K562 (cell line): Measurements from ENCODE around the gene DCTN2. TPM values are rescaled to one million over a fixed set of nuclear protein-coding genes. Genes with fewer than 3 reads are reported as not detected.

Experiments
- BACH1 ChIP-seq: fragments of 200-800 bp; sonication (Bioruptor generic); IDR thresholded peaks from 2 replicates; pipeline ENCODE4 v1.6.1; 2016; ENCODE audit warnings: missing genetic modification characterization, missing compliant biosample characterization
- BRD9 ChIP-seq: fragments of 450-650 bp; IDR thresholded peaks from 2 replicates; pipeline ENCODE4 v1.6.1; 2018; ENCODE audit warnings: low read depth; ENCODE audit not compliant: partially characterized antibody
- C11orf30 ChIP-seq: fragments of 450-650 bp; IDR thresholded peaks from 2 replicates; pipeline ENCODE4 v1.6.1; 2016; ENCODE audit warnings: low read depth, mild to moderate bottlenecking
- CBX3 ChIP-seq, 2 experiments: IDR thresholded peaks; 1 replicate in 1 of 2; 2 replicates in 1 of 2; pipeline ENCODE4 v1.6.1; 2012; ENCODE audit warnings: inconsistent platforms in 2 of 2, low read length in 2 of 2, borderline replicate concordance in 1 of 2, control low read depth in 1 of 2
- E2F6 ChIP-seq, 2 experiments: IDR thresholded peaks; 2 replicates each; pipeline ENCODE4 v1.6.1; 2011; ENCODE audit warnings: borderline replicate concordance in 1 of 2, control low read depth in 1 of 2, low read depth in 1 of 2, low read length in 1 of 2, mild to moderate bottlenecking in 1 of 2, mixed read lengths in 1 of 2, moderate library complexity in 1 of 2; ENCODE audit not compliant: insufficient read depth in 1 of 2, insufficient read length in 1 of 2, poor library complexity in 1 of 2, severe bottlenecking in 1 of 2; ENCODE audit errors: extremely low read depth in 1 of 2
- FOXA3 ChIP-seq, 2 experiments: fragments of 450-650 bp in 1 of 2; sonication (generic) in 1 of 2; formaldehyde crosslinking; IDR thresholded peaks in 1 of 2; conservative IDR thresholded peaks in 1 of 2; 2 replicates each; pipeline versions ENCODE4 v1.4.0 to v1.8.0; 2020 to 2022; ENCODE audit warnings: mild to moderate bottlenecking in 2 of 2, missing genetic modification reagents in 1 of 2
- GABPB1 ChIP-seq: sonication (generic); formaldehyde crosslinking; IDR thresholded peaks from 2 replicates; pipeline ENCODE4 v1.8.0; 2022; ENCODE audit warnings: mild to moderate bottlenecking, missing genetic modification reagents
- HMG20A ChIP-seq: fragments of 450-650 bp; formaldehyde crosslinking; conservative IDR thresholded peaks from 2 replicates; pipeline ENCODE4 v1.4.0; 2020; ENCODE audit warnings: mild to moderate bottlenecking, mixed read lengths
- HMGN3 ChIP-seq: IDR thresholded peaks from 2 replicates; pipeline ENCODE4 v1.6.1; 2011; ENCODE audit warnings: borderline replicate concordance, low read depth, mild to moderate bottlenecking, mixed read lengths, low read length; ENCODE audit not compliant: insufficient read length; ENCODE audit errors: extremely low read depth
- JUN ChIP-seq, 2 experiments: sonication (generic) in 1 of 2; formaldehyde crosslinking in 1 of 2; IDR thresholded peaks; 2 replicates each; pipeline versions ENCODE4 v1.6.1 to v1.8.0; 2012 to 2022; ENCODE audit warnings: borderline replicate concordance in 2 of 2, mild to moderate bottlenecking in 2 of 2, improper control_type of control experiment in 1 of 2, low read depth in 1 of 2, low read length in 1 of 2, missing genetic modification reagents in 1 of 2
- KDM1A ChIP-seq, 2 experiments: fragments of 450-650 bp; IDR thresholded peaks; 2 replicates each; pipeline ENCODE4 v1.6.1; 2016; ENCODE audit warnings: mild to moderate bottlenecking in 2 of 2
- KDM5B ChIP-seq: fragments of 200-600 bp; sonication (generic); IDR thresholded peaks from 2 replicates; pipeline ENCODE4 v1.6.1; 2012; ENCODE audit warnings: low read depth, mild to moderate bottlenecking, moderate library complexity, low read length, control low read depth, inconsistent platforms; ENCODE audit not compliant: insufficient replicate concordance
- KHSRP ChIP-seq: fragments of 450-650 bp; IDR thresholded peaks from 2 replicates; pipeline ENCODE4 v1.6.1; 2017
- LARP7 ChIP-seq: fragments of 450-650 bp; IDR thresholded peaks from 2 replicates; pipeline ENCODE4 v1.6.1; 2016
- MAFF ChIP-seq: IDR thresholded peaks from 2 replicates; pipeline ENCODE4 v1.6.1; 2012; ENCODE audit warnings: low read length, improper control_type of control experiment
- MCM3 ChIP-seq: fragments of 450-650 bp; IDR thresholded peaks from 2 replicates; pipeline ENCODE4 v1.6.1; 2016
- NR4A1 ChIP-seq, 2 experiments: fragments of 250-450 bp in 1 of 2; fragments of 450-650 bp in 1 of 2; sonication (Bioruptor Pico) in 1 of 2; IDR thresholded peaks; 2 replicates each; pipeline versions ENCODE4 v1.4.0 to v1.6.1; 2016 to 2020; ENCODE audit warnings: mild to moderate bottlenecking in 2 of 2, missing compliant biosample characterization in 1 of 2, missing genetic modification characterization in 1 of 2, moderate library complexity in 1 of 2
- POLR2H ChIP-seq: IDR thresholded peaks from 2 replicates; pipeline ENCODE4 v1.6.1; 2016; ENCODE audit warnings: missing genetic modification characterization, low read depth, mild to moderate bottlenecking, control low read depth, missing compliant biosample characterization, moderate library complexity
- RBM17 ChIP-seq: fragments of 200-400 bp; formaldehyde crosslinking; IDR thresholded peaks from 2 replicates; pipeline ENCODE4 v1.6.1; 2017; ENCODE audit warnings: low read depth, mild to moderate bottlenecking, low read length, borderline replicate concordance
- SAP30 ChIP-seq: fragments of 200-600 bp; sonication (generic); IDR thresholded peaks from 2 replicates; pipeline ENCODE4 v1.6.1; 2012; ENCODE audit warnings: borderline replicate concordance, low read depth, mild to moderate bottlenecking, moderate library complexity, low read length, control low read depth, inconsistent platforms; ENCODE audit not compliant: insufficient read depth, poor library complexity, severe bottlenecking
- SNRNP70 ChIP-seq: fragments of 200-400 bp; formaldehyde crosslinking; optimal IDR thresholded peaks from 2 replicates; pipeline ENCODE3; 2017; ENCODE audit warnings: low read depth, low read length
- SUPT5H ChIP-seq: fragments of 450-650 bp; IDR thresholded peaks from 2 replicates; pipeline ENCODE4 v1.6.1; 2016
- ZBTB7A ChIP-seq: IDR thresholded peaks from 2 replicates; pipeline ENCODE4 v1.6.1; 2011; ENCODE audit warnings: low read depth, mild to moderate bottlenecking, low read length, moderate library complexity, borderline replicate concordance; ENCODE audit not compliant: control insufficient read depth
- ZEB2 ChIP-seq: fragments of 450-650 bp; IDR thresholded peaks from 2 replicates; pipeline ENCODE4 v1.6.1; 2016
- ZNF12 ChIP-seq: sonication (generic); formaldehyde crosslinking; IDR thresholded peaks from 2 replicates; pipeline ENCODE4 v1.4.0; 2020; ENCODE audit warnings: mild to moderate bottlenecking, missing genetic modification reagents
- ZNF511 ChIP-seq: sonication (generic); formaldehyde crosslinking; IDR thresholded peaks from 2 replicates; pipeline ENCODE4 v1.8.0; 2022; ENCODE audit warnings: mild to moderate bottlenecking, missing genetic modification reagents
- polyA plus RNA-seq, 8 experiments: library from polyadenylated mRNA; depleted of rRNA in 4 of 8; stranded (reverse) in 5 of 8; unstranded in 3 of 8; fragments of >200 nt; fragmentation: Nextera tagmentation in 2 of 8; fragmentation: Illumina TruSeq in 1 of 8; extraction: Ambion mirVana in 2 of 8; extraction: Trizol in 1 of 8; gene quantifications; 2 replicates each; pipeline versions ENCODE4 v1.2.1 to v1.2.3, GENCODE V29; 2011 to 2014; ENCODE audit warnings: inconsistent platforms in 1 of 8, missing spikeins in 1 of 8
- total RNA-seq, 7 experiments: library from RNA; depleted of rRNA in 6 of 7; stranded (reverse); fragments of >200 nt in 6 of 7; fragmentation: Illumina TruSeq in 2 of 7; extraction: Trizol in 2 of 7; gene quantifications; 2 replicates each; pipeline versions ENCODE4 v1.2.1 to v1.2.3, GENCODE V29; 2011 to 2021; ENCODE audit warnings: low replicate concordance in 1 of 7

Gene DCTN2
- total and polyA plus RNA-seq, 9 of the 15 experiments (the other 6 are each of a cell fraction or from before 2014, with no cell fraction given): 43.6 to 270 (median 125) TPM

GRCh38 chr12:57546438-57547287, at the start of gene DCTN2 (continued):
- TF ChIP-seq MAFF: peak; percentile 68; the same call in 1 of the 2 replicates
- TF ChIP-seq SNRNP70: no peak
- TF ChIP-seq SAP30: peak; percentile 40
- peak; percentile 78; the same call in 1 of the 2 replicates for TF ChIP-seq ZBTB7A
- TF ChIP-seq ZEB2: 0 out of 2 replicates have a peak, but pooled peaks have one; percentile 6
- peak; percentile 70 for TF ChIP-seq SUPT5H
- TF ChIP-seq KDM1A (IDR thresholded peaks at IDR 0.05): no peak
- peak in 1 of 2 experiments; percentile 5; a peak in 1 of 3 replicates for TF ChIP-seq CBX3 (IDR thresholded peaks at IDR 0.05; ENCODE audit: borderline replicate concordance in 1 of 2, low read length in 2 of 2)
- no peak for TF ChIP-seq FOXA3 (CRISPR knock-in tag; conservative IDR thresholded peaks at IDR 0.05 in 1 of 2, IDR thresholded peaks at IDR 0.05 in 1 of 2)
- TF ChIP-seq BRD9: peak; percentile 25
- peak; percentile 69 for TF ChIP-seq HMGN3
- TF ChIP-seq C11orf30: no peak; the same call in 1 of the 2 replicates
- TF ChIP-seq NR4A1 (CRISPR knock-in tag; IDR thresholded peaks at IDR 0.05): no peak
- peak; percentile 63; the same call in 1 of the 2 replicates for TF ChIP-seq NR4A1 (tag; IDR thresholded peaks at IDR 0.05)
- TF ChIP-seq POLR2H (tag): no peak
- TF ChIP-seq ZNF511 (CRISPR knock-in tag): peak; percentile 32; the same call in 1 of the 2 replicates
- no peak for TF ChIP-seq HMG20A (CRISPR knock-in tag)
- peak in 1 of 2 experiments; percentile 45 for TF ChIP-seq E2F6 (IDR thresholded peaks at IDR 0.05; ENCODE audit: borderline replicate concordance in 1 of 2, extremely low read depth in 1 of 2, insufficient read depth in 1 of 2, insufficient read length in 1 of 2, low read depth in 1 of 2, low read length in 1 of 2, poor library complexity in 1 of 2, severe bottlenecking in 1 of 2)
- peak; percentile 68; the same call in 1 of the 2 replicates for TF ChIP-seq ZNF12
- peak; percentile 27 for TF ChIP-seq KDM5B
- TF ChIP-seq MCM3: no peak
- TF ChIP-seq LARP7: no peak
- no peak for TF ChIP-seq JUN (IDR thresholded peaks at IDR 0.05; ENCODE audit: borderline replicate concordance, low read depth, low read length)
- peak; percentile 21; the same call in 1 of the 2 replicates for TF ChIP-seq JUN (CRISPR knock-in tag; IDR thresholded peaks at IDR 0.05; ENCODE audit: borderline replicate concordance)
- 0 out of 2 replicates have a peak, but pooled peaks have one; percentile 14 for TF ChIP-seq BACH1 (tag)
- no peak for TF ChIP-seq KHSRP
- TF ChIP-seq RBM17: no peak
- peak; percentile 49; the same call in 1 of the 2 replicates for TF ChIP-seq GABPB1
